Neural cell (in vitro differentiated cells): Measurements from ENCODE around the gene NPEPPS. TPM values are rescaled to one million over a fixed set of nuclear protein-coding genes. Genes with fewer than 3 reads are reported as not detected.

ENCODE experiments used
- H2AFZ ChIP-seq: fragments of 200-600, 300-800 bp; sonication (generic), shearing (Covaris generic); 2 replicates; pipeline ENCODE4 v1.6.0; 2014; ENCODE audit warnings: low read depth, mild to moderate bottlenecking, antibody characterized with exemption, low read length, moderate library complexity
- H3F3A ChIP-seq: fragments of 200-600 bp; shearing (Covaris generic); 2 replicates; pipeline ENCODE4 v1.6.1; 2016; ENCODE audit warnings: mild to moderate bottlenecking, moderate library complexity, mixed read lengths, antibody characterized with exemption, low read length; ENCODE audit not compliant: insufficient read depth, poor library complexity, severe bottlenecking
- H3K27ac ChIP-seq: fragments of 200-600, 300-800 bp; sonication (generic), shearing (Covaris generic); 2 replicates; pipeline ENCODE4 v1.5.1; 2014; ENCODE audit warnings: mild to moderate bottlenecking, low read length, moderate library complexity
- H3K27me3 ChIP-seq: fragments of 300-800, 200-600 bp; sonication (generic), shearing (Covaris generic); 2 replicates; pipeline ENCODE4 v1.6.0; 2014; ENCODE audit warnings: mild to moderate bottlenecking, low read depth, low read length, moderate library complexity; ENCODE audit not compliant: insufficient read depth
- H3K36me3 ChIP-seq: fragments of 300-800, 200-600 bp; sonication (generic), shearing (Covaris generic); 2 replicates; pipeline ENCODE4 v1.5.1; 2014; ENCODE audit warnings: mild to moderate bottlenecking, antibody characterized with exemption, low read length, moderate library complexity; ENCODE audit not compliant: insufficient read depth
- H3K4me2 ChIP-seq: fragments of 300-800, 200-600 bp; sonication (generic), shearing (Covaris generic); 2 replicates; pipeline ENCODE4 v1.6.0; 2014; ENCODE audit warnings: mild to moderate bottlenecking, low read length
- H3K4me3 ChIP-seq: fragments of 300-800, 200-600 bp; sonication (generic), shearing (Covaris generic); 2 replicates; pipeline ENCODE4 v1.5.1; 2014; ENCODE audit warnings: mild to moderate bottlenecking, low read length, moderate library complexity
- H3K79me2 ChIP-seq: fragments of 200-600 bp; shearing (Covaris generic); replicated peaks from 2 replicates; pipeline ENCODE4 v1.6.0; 2014; ENCODE audit warnings: mild to moderate bottlenecking, low read length, moderate library complexity; ENCODE audit not compliant: insufficient read depth
- H3K9ac ChIP-seq: fragments of 300-800, 200-600 bp; sonication (generic), shearing (Covaris generic); 2 replicates; pipeline ENCODE4 v1.6.1; 2016; ENCODE audit warnings: mild to moderate bottlenecking, low read length, mixed read lengths
- H3K9me2 ChIP-seq: fragments of 200-600 bp; shearing (Covaris generic); 2 replicates; pipeline ENCODE4 v1.6.1; 2016; ENCODE audit warnings: mild to moderate bottlenecking, low read length, mixed read lengths; ENCODE audit not compliant: insufficient read depth
- H3K9me3 ChIP-seq: fragments of 200-600, 300-800 bp; sonication (generic), shearing (Covaris generic); 2 replicates; pipeline ENCODE4 v1.6.1; 2016; ENCODE audit warnings: mild to moderate bottlenecking, mixed run types, low read length, moderate library complexity, mixed read lengths
- H4K20me1 ChIP-seq: fragments of 200-600 bp; shearing (Covaris generic); 2 replicates; pipeline ENCODE4 v1.6.1; 2016; ENCODE audit warnings: mild to moderate bottlenecking, mixed run types; ENCODE audit not compliant: insufficient read depth
- EP300 ChIP-seq: fragments of 450-650 bp; conservative IDR thresholded peaks from 2 replicates; pipeline ENCODE4 v1.6.1; 2014; ENCODE audit warnings: antibody characterized with exemption, mild to moderate bottlenecking, moderate library complexity; ENCODE audit not compliant: poor library complexity, severe bottlenecking
- EZH2 ChIP-seq: fragments of 200-600, 300-800 bp; shearing (Covaris generic), sonication (generic); IDR thresholded peaks from 2 replicates; pipeline ENCODE4 v1.6.1; 2014; ENCODE audit warnings: antibody characterized with exemption, low read length, borderline replicate concordance, mild to moderate bottlenecking; ENCODE audit not compliant: insufficient read depth, poor library complexity, severe bottlenecking
- MXI1 ChIP-seq: fragments of 450-650 bp; conservative IDR thresholded peaks from 2 replicates; pipeline ENCODE4 v1.6.1; 2014; ENCODE audit warnings: antibody characterized with exemption, mild to moderate bottlenecking; ENCODE audit not compliant: poor library complexity, severe bottlenecking
- POLR2AphosphoS5 ChIP-seq: IDR thresholded peaks from 2 replicates; pipeline ENCODE4 v1.6.1; 2012
- RAD21 ChIP-seq: fragments of 450-650 bp; conservative IDR thresholded peaks from 2 replicates; pipeline ENCODE4 v1.6.1; 2014; ENCODE audit warnings: antibody characterized with exemption, mild to moderate bottlenecking, moderate library complexity
- SMC3 ChIP-seq: fragments of 450-650 bp; conservative IDR thresholded peaks from 2 replicates; pipeline ENCODE4 v1.6.1; 2014; ENCODE audit warnings: antibody characterized with exemption, mild to moderate bottlenecking, moderate library complexity; ENCODE audit not compliant: poor library complexity
- polyA plus RNA-seq: library from polyadenylated mRNA; depleted of rRNA; stranded (reverse); fragments of >200 nt; gene quantifications from 2 replicates; pipeline ENCODE4 v1.2.3, GENCODE V29; 2014
- TF ChIP-seq, protein P1 (sequence below): fragments of 450-650 bp; IDR thresholded peaks from 2 replicates; pipeline ENCODE4 v1.5.1; 2014; ENCODE audit warnings: antibody characterized with exemption, mild to moderate bottlenecking, moderate library complexity; ENCODE audit not compliant: poor library complexity, severe bottlenecking
- TF ChIP-seq, protein P2 (sequence below): IDR thresholded peaks from 2 replicates; pipeline ENCODE4 v1.6.1; 2012; ENCODE audit warnings: borderline replicate concordance

Gene NPEPPS
- polyA plus RNA-seq, 1 donor from 2014 or later: 150 TPM

- no peaks in the 10 kb centered on the region for H3F3A ChIP-seq
- no peaks in the 10 kb centered on the region for H3K9me3 ChIP-seq
- H3K9ac ChIP-seq: peak overlapping the region; percentile 82
- H3K4me3 ChIP-seq: peak overlapping the region; percentile 88
- peaks cover 47% of the 10 kb centered on the region for H3K79me2 ChIP-seq
- H4K20me1 ChIP-seq: no peaks in the 10 kb centered on the region
- TF ChIP-seq SMC3 (no peak), POLR2AphosphoS5 (no peak), EZH2 (no peak), EP300 (no peak), RAD21 (no peak)
- TF ChIP-seq, protein P1, sequence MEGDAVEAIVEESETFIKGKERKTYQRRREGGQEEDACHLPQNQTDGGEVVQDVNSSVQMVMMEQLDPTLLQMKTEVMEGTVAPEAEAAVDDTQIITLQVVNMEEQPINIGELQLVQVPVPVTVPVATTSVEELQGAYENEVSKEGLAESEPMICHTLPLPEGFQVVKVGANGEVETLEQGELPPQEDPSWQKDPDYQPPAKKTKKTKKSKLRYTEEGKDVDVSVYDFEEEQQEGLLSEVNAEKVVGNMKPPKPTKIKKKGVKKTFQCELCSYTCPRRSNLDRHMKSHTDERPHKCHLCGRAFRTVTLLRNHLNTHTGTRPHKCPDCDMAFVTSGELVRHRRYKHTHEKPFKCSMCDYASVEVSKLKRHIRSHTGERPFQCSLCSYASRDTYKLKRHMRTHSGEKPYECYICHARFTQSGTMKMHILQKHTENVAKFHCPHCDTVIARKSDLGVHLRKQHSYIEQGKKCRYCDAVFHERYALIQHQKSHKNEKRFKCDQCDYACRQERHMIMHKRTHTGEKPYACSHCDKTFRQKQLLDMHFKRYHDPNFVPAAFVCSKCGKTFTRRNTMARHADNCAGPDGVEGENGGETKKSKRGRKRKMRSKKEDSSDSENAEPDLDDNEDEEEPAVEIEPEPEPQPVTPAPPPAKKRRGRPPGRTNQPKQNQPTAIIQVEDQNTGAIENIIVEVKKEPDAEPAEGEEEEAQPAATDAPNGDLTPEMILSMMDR: no peak
- TF ChIP-seq, protein P2, sequence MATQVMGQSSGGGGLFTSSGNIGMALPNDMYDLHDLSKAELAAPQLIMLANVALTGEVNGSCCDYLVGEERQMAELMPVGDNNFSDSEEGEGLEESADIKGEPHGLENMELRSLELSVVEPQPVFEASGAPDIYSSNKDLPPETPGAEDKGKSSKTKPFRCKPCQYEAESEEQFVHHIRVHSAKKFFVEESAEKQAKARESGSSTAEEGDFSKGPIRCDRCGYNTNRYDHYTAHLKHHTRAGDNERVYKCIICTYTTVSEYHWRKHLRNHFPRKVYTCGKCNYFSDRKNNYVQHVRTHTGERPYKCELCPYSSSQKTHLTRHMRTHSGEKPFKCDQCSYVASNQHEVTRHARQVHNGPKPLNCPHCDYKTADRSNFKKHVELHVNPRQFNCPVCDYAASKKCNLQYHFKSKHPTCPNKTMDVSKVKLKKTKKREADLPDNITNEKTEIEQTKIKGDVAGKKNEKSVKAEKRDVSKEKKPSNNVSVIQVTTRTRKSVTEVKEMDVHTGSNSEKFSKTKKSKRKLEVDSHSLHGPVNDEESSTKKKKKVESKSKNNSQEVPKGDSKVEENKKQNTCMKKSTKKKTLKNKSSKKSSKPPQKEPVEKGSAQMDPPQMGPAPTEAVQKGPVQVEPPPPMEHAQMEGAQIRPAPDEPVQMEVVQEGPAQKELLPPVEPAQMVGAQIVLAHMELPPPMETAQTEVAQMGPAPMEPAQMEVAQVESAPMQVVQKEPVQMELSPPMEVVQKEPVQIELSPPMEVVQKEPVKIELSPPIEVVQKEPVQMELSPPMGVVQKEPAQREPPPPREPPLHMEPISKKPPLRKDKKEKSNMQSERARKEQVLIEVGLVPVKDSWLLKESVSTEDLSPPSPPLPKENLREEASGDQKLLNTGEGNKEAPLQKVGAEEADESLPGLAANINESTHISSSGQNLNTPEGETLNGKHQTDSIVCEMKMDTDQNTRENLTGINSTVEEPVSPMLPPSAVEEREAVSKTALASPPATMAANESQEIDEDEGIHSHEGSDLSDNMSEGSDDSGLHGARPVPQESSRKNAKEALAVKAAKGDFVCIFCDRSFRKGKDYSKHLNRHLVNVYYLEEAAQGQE: no peak
- H3K4me2 ChIP-seq: no peak overlapping the region
- H2AFZ ChIP-seq: no peak overlapping the region
- H3K27ac ChIP-seq: peak overlapping the region; percentile 79
- no peaks in the 10 kb centered on the region for H3K36me3 ChIP-seq
- no peaks in the 10 kb centered on the region for H3K27me3 ChIP-seq
- no peaks in the 10 kb centered on the region for H3K9me2 ChIP-seq
These were observed 119.1 kb downstream of the NPEPPS start for GRCh38 chr17:47649972-47650524.

DNA sequence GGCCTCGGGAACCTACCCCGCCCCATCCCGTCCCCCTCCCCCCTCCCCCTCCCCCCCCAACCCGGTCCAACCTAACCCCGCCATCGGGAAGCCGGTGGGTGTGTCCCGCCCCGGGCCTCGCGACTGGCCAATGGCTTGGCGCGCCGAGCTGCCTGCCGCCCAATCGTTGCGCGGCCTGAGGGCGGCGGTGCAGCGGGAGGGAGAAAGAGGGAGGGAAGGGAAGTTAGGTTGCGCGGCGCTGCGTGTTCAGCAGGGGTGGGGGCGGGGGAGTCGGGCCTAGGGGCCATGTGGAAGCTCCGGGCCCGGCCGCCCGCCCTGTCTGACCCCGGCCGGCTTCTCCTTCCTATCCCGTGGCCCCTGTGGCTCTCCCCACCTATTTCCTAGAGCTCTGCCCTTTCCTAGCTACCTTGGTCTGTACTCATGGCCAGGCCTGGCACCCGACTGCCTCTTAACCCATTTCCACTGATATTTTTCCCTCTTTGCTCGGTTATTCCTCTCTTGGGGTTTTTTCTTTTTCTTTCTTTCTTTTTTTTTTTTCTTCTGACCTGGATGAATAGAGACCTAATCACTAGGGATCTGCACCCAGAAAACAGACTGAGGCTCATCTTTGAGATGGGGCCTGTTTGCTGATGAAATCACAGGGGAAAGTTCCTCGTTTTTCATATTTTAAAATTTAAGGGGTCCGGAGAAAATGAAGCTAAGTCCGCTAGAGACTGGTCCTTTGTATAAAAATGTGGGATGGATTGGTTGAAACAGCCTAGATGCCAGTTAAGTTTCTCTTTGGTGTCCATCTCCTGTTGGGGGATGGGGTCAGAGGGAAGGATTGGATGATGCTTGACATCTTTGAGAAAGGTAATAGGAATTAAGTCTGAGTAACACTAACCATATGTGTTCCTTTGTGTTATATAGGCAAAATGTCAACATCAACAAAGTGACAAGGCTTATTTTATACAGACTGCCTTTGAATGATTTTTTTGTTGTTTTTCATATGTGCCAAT is 119.9 kb downstream of the NPEPPS start:
- Histone ChIP-seq H3K79me2 (peaks cover 53% of the 10 kb centered on the region), H3K9ac (peak overlapping the region; percentile 82), H3K27me3 (no peaks in the 10 kb centered on the region), H3K36me3 (no peaks in the 10 kb centered on the region), H3K4me3 (peak overlapping the region; percentile 88), H3K4me2 (peak overlapping the region; percentile 90), H3K9me3 (no peaks in the 10 kb centered on the region), H3K9me2 (no peaks in the 10 kb centered on the region), H4K20me1 (no peaks in the 10 kb centered on the region), H3K27ac (peak overlapping the region; percentile 79), H3F3A (no peaks in the 10 kb centered on the region), H2AFZ (peak overlapping the region; percentile 19)
- TF ChIP-seq MXI1 (peak; percentile 89), RAD21 (no peak)
